Smooth muscle cell (in vitro differentiated cells): ENCODE results near the gene GALNT3. TPM values are rescaled to one million over a fixed set of nuclear protein-coding genes. Genes with fewer than 3 reads are reported as not detected.

Experiments
- DNase-seq: peaks from one replicate; lab custom pipeline; 2025; ENCODE audit not compliant: unreplicated experiment; lab: John Stamatoyannopoulos, UW
- H2AFZ ChIP-seq: fragments of 200-600 bp; sonication (generic); 2 replicates; pipeline ENCODE4 v1.6.0; 2016; ENCODE audit warnings: antibody characterized with exemption, low read depth, mild to moderate bottlenecking
- H3F3A ChIP-seq: fragments of 200-600 bp; sonication (generic); 2 replicates; pipeline ENCODE4 v1.6.0; 2017; ENCODE audit warnings: antibody characterized with exemption, low read depth
- H3K27ac ChIP-seq: fragments of 200-600 bp; sonication (generic); 2 replicates; pipeline ENCODE4 v1.5.1; 2016; ENCODE audit warnings: low read depth, mild to moderate bottlenecking
- H3K27me3 ChIP-seq: fragments of 200-600 bp; sonication (generic); 2 replicates; pipeline ENCODE4 v1.6.1; 2016; ENCODE audit warnings: low read depth, mild to moderate bottlenecking
- H3K36me3 ChIP-seq: fragments of 200-600 bp; sonication (generic); 2 replicates; pipeline ENCODE4 v1.5.1; 2016; ENCODE audit warnings: low read depth
- H3K4me1 ChIP-seq: fragments of 200-600 bp; sonication (generic); 2 replicates; pipeline ENCODE4 v1.5.1; 2016; ENCODE audit warnings: low read depth
- H3K4me2 ChIP-seq: fragments of 200-600 bp; sonication (generic); 2 replicates; pipeline ENCODE4 v1.6.0; 2016; ENCODE audit warnings: mild to moderate bottlenecking
- H3K4me3 ChIP-seq: fragments of 200-600 bp; sonication (generic); 2 replicates; pipeline ENCODE4 v1.5.1; 2016; ENCODE audit warnings: mild to moderate bottlenecking
- H3K79me2 ChIP-seq: fragments of 200-600 bp; sonication (generic); 2 replicates; pipeline ENCODE4 v1.6.0; 2016; ENCODE audit warnings: low read depth, mild to moderate bottlenecking
- H3K9ac ChIP-seq: fragments of 200-600 bp; sonication (generic); 2 replicates; pipeline ENCODE4 v1.6.0; 2016; ENCODE audit warnings: low read depth
- H3K9me3 ChIP-seq: fragments of 200-600 bp; sonication (generic); replicated peaks from 2 replicates; pipeline ENCODE4 v1.5.1; 2016; ENCODE audit warnings: low read depth
- H4K20me1 ChIP-seq: fragments of 200-600 bp; sonication (generic); 2 replicates; pipeline ENCODE4 v1.6.0; 2016; ENCODE audit warnings: low read depth
- CTCF ChIP-seq: fragments of 200-600 bp; sonication (generic); IDR thresholded peaks from 2 replicates; pipeline ENCODE4 v1.5.1; 2017; ENCODE audit warnings: borderline replicate concordance, mild to moderate bottlenecking, antibody characterized with exemption; ENCODE audit not compliant: insufficient read depth, poor library complexity, severe bottlenecking
- WGBS: methylation state at CpG from one replicate; pipeline ENCODE4 v1.1.7; 2016; ENCODE audit warnings: low lambda C conversion rate; 5-methylcytosine and 5-hydroxymethylcytosine counted together
- polyA plus RNA-seq: library from polyadenylated mRNA; unstranded; fragments of >200 nt; fragmentation: Nextera tagmentation; extraction: Ambion mirVana; gene quantifications from 2 replicates; pipeline ENCODE4 v1.2.1, GENCODE V29; 2016
- total RNA-seq: library from RNA; depleted of rRNA; stranded (reverse); fragments of >200 nt; gene quantifications from 2 replicates; pipeline ENCODE4 v1.2.3, GENCODE V29; 2014

GALNT3 gene
- total and polyA plus RNA-seq, 2 experiments from 2014 or later: 4.6 to 32.4 TPM

GRCh38 chr2:165777522-165778186 is 16.4 kb downstream of the GALNT3 start:
- WGBS: 85% methylated on average over 2 of the region's 2 CpGs
- Histone ChIP-seq H3K27ac (no peak overlapping the region), H3K9me3 (no peaks in the 10 kb centered on the region), H3K27me3 (no peaks in the 10 kb centered on the region), H2AFZ (no peak overlapping the region), H3K36me3 (no peaks in the 10 kb centered on the region), H4K20me1 (no peaks in the 10 kb centered on the region), H3K4me3 (no peak overlapping the region), H3K9ac (no peak overlapping the region), H3K79me2 (no peaks in the 10 kb centered on the region), H3K4me1 (no peaks in the 10 kb centered on the region), H3K4me2 (no peak overlapping the region), H3F3A (no peaks in the 10 kb centered on the region)
- no peak for DNase-seq
- no peak for TF ChIP-seq CTCF

- TF ChIP-seq CTCF: no peak
- Histone ChIP-seq H3K36me3 (no peaks in the 10 kb centered on the region), H4K20me1 (no peaks in the 10 kb centered on the region), H3K9me3 (no peaks in the 10 kb centered on the region), H3K27ac (no peak overlapping the region), H3K9ac (no peak overlapping the region), H2AFZ (no peak overlapping the region), H3K4me1 (no peaks in the 10 kb centered on the region), H3K27me3 (no peaks in the 10 kb centered on the region), H3K79me2 (no peaks in the 10 kb centered on the region), H3K4me2 (no peak overlapping the region), H3K4me3 (no peak overlapping the region), H3F3A (no peaks in the 10 kb centered on the region)
- no peak for DNase-seq
Observed at GRCh38 chr2:165776796-165777195, 17.3 kb downstream of the GALNT3 start.

- TF ChIP-seq CTCF: no peak
- no peak overlapping the region for H3K4me3 ChIP-seq
- no peaks in the 10 kb centered on the region for H3K9me3 ChIP-seq
- no peak overlapping the region for H3K4me2 ChIP-seq
- H3K27me3 ChIP-seq: no peaks in the 10 kb centered on the region
- H3K27ac ChIP-seq: no peak overlapping the region
- H3K9ac ChIP-seq: no peak overlapping the region
- no peaks in the 10 kb centered on the region for H3K79me2 ChIP-seq
- H3F3A ChIP-seq: no peaks in the 10 kb centered on the region
- DNase-seq: no peak
- no peaks in the 10 kb centered on the region for H3K36me3 ChIP-seq
- H3K4me1 ChIP-seq: no peaks in the 10 kb centered on the region
- 64% methylated on average over 4 of the region's 4 CpGs for WGBS
- H4K20me1 ChIP-seq: no peaks in the 10 kb centered on the region
- H2AFZ ChIP-seq: no peak overlapping the region
Observed at GRCh38 chr2:165776013-165776412, 18.0 kb downstream of the GALNT3 start.

GRCh38 chr2:165773684-165774083 is 20.4 kb downstream of the GALNT3 start:
- no peak overlapping the region for H3K4me2 ChIP-seq
- no peak for DNase-seq
- H3K27me3 ChIP-seq: no peaks in the 10 kb centered on the region
- H3K79me2 ChIP-seq: no peaks in the 10 kb centered on the region
- H3K27ac ChIP-seq: no peak overlapping the region
- H3F3A ChIP-seq: no peaks in the 10 kb centered on the region
- no peaks in the 10 kb centered on the region for H3K36me3 ChIP-seq
- H3K4me3 ChIP-seq: no peak overlapping the region
- 93% methylated on average over 2 of the region's 2 CpGs for WGBS
- H3K9ac ChIP-seq: no peak overlapping the region
- no peaks in the 10 kb centered on the region for H3K9me3 ChIP-seq
- no peak for TF ChIP-seq CTCF
- H2AFZ ChIP-seq: no peak overlapping the region
- no peaks in the 10 kb centered on the region for H4K20me1 ChIP-seq
- H3K4me1 ChIP-seq: no peaks in the 10 kb centered on the region
